ENCODE data around the gene SCN5A.

- TF ChIP-seq POLR2A (IDR thresholded peaks at IDR 0.05) = no peak
- TF ChIP-seq, protein P1, sequence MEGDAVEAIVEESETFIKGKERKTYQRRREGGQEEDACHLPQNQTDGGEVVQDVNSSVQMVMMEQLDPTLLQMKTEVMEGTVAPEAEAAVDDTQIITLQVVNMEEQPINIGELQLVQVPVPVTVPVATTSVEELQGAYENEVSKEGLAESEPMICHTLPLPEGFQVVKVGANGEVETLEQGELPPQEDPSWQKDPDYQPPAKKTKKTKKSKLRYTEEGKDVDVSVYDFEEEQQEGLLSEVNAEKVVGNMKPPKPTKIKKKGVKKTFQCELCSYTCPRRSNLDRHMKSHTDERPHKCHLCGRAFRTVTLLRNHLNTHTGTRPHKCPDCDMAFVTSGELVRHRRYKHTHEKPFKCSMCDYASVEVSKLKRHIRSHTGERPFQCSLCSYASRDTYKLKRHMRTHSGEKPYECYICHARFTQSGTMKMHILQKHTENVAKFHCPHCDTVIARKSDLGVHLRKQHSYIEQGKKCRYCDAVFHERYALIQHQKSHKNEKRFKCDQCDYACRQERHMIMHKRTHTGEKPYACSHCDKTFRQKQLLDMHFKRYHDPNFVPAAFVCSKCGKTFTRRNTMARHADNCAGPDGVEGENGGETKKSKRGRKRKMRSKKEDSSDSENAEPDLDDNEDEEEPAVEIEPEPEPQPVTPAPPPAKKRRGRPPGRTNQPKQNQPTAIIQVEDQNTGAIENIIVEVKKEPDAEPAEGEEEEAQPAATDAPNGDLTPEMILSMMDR (IDR thresholded peaks at IDR 0.05 in 8 of 11, conservative IDR thresholded peaks at IDR 0.05 in 3 of 11) = no peak
Observed at GRCh38 chr3:38669668-38670067, 20.2 kb upstream of the SCN5A start.
